GM12878 (cell line): ENCODE measurements around the gene SWT1. TPM values are rescaled to one million over a fixed set of nuclear protein-coding genes. Genes with fewer than 3 reads are reported as not detected.

Experiments used
- CREM ChIP-seq: IDR thresholded peaks from 2 replicates; pipeline ENCODE4 v1.6.1; 2014; ENCODE audit warnings: antibody characterized with exemption, low read depth
- DPF2 ChIP-seq: fragments of 450-650 bp; IDR thresholded peaks from 2 replicates; pipeline ENCODE4 v1.6.1; 2017; ENCODE audit warnings: mild to moderate bottlenecking
- ESRRA ChIP-seq: IDR thresholded peaks from 2 replicates; pipeline ENCODE4 v1.6.1; 2012; ENCODE audit warnings: mild to moderate bottlenecking, low read length, improper control_type of control experiment
- HDGF ChIP-seq: fragments of 450-650 bp; IDR thresholded peaks from 2 replicates; pipeline ENCODE4 v1.6.1; 2016; ENCODE audit warnings: antibody characterized with exemption
- RAD21 ChIP-seq: IDR thresholded peaks from 2 replicates; pipeline ENCODE4 v1.6.1; 2011; ENCODE audit warnings: mild to moderate bottlenecking, low read depth, low read length, moderate library complexity; ENCODE audit not compliant: insufficient read depth
- RUNX3 ChIP-seq: IDR thresholded peaks from 2 replicates; pipeline ENCODE4 v1.6.1; 2012; ENCODE audit warnings: low read length, inconsistent platforms
- SMAD1 ChIP-seq: fragments of 450-650 bp; IDR thresholded peaks from 2 replicates; pipeline ENCODE4 v1.6.1; 2018; ENCODE audit warnings: mild to moderate bottlenecking, low read depth; ENCODE audit not compliant: partially characterized antibody
- SMARCA5 ChIP-seq: fragments of 450-650 bp; IDR thresholded peaks from 2 replicates; pipeline ENCODE4 v1.6.1; 2017; ENCODE audit warnings: mild to moderate bottlenecking
- SMC3 ChIP-seq: IDR thresholded peaks from 2 replicates; pipeline ENCODE4 v1.6.1; 2011; ENCODE audit warnings: low read length, improper control_type of control experiment, borderline replicate concordance
- ZBED1 ChIP-seq: IDR thresholded peaks from 2 replicates; pipeline ENCODE4 v1.6.1; 2016; ENCODE audit warnings: borderline replicate concordance
- polyA plus RNA-seq, 11 experiments: library from polyadenylated mRNA; depleted of rRNA in 4 of 11; unstranded in 6 of 11; stranded (reverse) in 5 of 11; fragments of >200 nt; fragmentation: Nextera tagmentation in 4 of 11; fragmentation: Illumina TruSeq in 1 of 11; extraction: Ambion mirVana in 4 of 11; extraction: Trizol in 1 of 11; gene quantifications; 1 replicate in 1 of 11; 2 replicates in 10 of 11; pipeline versions ENCODE4 v1.2.1 to v1.2.3, GENCODE V29; 2011 to 2016; ENCODE audit warnings: inconsistent platforms in 2 of 11, missing spikeins in 2 of 11, low read depth in 1 of 11
- total RNA-seq, 4 experiments: library from RNA; depleted of rRNA in 3 of 4; stranded (reverse); fragments of >200 nt in 3 of 4; fragmentation: Illumina TruSeq in 1 of 4; extraction: Trizol in 1 of 4; gene quantifications; 2 replicates each; pipeline versions ENCODE4 v1.2.1 to v1.2.3, GENCODE V29; 2013 to 2021
- TF ChIP-seq, protein P1 (sequence below): fragments of 450-650 bp; formaldehyde crosslinking; IDR thresholded peaks from 2 replicates; pipeline ENCODE4 v1.4.0; 2020; ENCODE audit warnings: mild to moderate bottlenecking, moderate library complexity
- TF ChIP-seq, protein P2 (sequence below): fragments of 450-650 bp; IDR thresholded peaks from 2 replicates; pipeline ENCODE4 v1.6.1; 2016; ENCODE audit warnings: mild to moderate bottlenecking

SWT1 gene
- total and polyA plus RNA-seq, 10 of the 15 experiments (the other 5 are each of a cell fraction or from before 2014, with no cell fraction given): 1.0 to 4.2 (median 2.6) TPM

DNA sequence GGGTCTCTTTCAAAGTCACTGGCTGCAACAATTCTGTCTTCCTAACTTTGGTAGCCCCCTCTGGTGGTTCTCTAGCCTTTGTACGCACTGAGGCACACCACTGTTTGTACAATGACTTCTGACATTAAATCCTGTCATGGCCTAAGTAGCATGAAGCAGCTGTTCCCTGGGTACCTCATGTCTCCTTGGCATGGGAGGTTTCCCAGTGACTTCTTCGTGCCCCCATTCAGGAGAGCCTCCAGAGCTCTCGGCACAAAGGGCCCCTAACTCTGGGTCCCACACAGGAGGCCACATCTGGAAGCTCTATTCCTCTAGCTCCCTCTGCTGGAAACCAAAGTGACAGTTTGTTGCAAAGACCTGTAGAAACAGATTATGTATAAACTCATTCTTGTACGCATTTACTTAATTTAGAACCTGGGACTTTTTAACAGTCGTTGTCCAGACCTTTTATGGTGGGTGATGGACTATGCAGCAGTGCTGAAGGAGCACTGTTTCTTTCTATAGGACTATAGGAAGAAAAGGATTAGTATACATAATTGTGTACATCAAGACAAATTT is 13.4 kb downstream of the SWT1 start (continued):
- TF ChIP-seq, protein P1, sequence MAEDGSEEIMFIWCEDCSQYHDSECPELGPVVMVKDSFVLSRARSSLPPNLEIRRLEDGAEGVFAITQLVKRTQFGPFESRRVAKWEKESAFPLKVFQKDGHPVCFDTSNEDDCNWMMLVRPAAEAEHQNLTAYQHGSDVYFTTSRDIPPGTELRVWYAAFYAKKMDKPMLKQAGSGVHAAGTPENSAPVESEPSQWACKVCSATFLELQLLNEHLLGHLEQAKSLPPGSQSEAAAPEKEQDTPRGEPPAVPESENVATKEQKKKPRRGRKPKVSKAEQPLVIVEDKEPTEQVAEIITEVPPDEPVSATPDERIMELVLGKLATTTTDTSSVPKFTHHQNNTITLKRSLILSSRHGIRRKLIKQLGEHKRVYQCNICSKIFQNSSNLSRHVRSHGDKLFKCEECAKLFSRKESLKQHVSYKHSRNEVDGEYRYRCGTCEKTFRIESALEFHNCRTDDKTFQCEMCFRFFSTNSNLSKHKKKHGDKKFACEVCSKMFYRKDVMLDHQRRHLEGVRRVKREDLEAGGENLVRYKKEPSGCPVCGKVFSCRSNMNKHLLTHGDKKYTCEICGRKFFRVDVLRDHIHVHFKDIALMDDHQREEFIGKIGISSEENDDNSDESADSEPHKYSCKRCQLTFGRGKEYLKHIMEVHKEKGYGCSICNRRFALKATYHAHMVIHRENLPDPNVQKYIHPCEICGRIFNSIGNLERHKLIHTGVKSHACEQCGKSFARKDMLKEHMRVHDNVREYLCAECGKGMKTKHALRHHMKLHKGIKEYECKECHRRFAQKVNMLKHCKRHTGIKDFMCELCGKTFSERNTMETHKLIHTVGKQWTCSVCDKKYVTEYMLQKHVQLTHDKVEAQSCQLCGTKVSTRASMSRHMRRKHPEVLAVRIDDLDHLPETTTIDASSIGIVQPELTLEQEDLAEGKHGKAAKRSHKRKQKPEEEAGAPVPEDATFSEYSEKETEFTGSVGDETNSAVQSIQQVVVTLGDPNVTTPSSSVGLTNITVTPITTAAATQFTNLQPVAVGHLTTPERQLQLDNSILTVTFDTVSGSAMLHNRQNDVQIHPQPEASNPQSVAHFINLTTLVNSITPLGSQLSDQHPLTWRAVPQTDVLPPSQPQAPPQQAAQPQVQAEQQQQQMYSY (CRISPR knock-in tag): no peak
- peak; percentile 85 for TF ChIP-seq RAD21
- no peak for TF ChIP-seq DPF2
- TF ChIP-seq, protein P2, sequence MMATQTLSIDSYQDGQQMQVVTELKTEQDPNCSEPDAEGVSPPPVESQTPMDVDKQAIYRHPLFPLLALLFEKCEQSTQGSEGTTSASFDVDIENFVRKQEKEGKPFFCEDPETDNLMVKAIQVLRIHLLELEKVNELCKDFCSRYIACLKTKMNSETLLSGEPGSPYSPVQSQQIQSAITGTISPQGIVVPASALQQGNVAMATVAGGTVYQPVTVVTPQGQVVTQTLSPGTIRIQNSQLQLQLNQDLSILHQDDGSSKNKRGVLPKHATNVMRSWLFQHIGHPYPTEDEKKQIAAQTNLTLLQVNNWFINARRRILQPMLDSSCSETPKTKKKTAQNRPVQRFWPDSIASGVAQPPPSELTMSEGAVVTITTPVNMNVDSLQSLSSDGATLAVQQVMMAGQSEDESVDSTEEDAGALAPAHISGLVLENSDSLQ: no peak
- no peak for TF ChIP-seq ZBED1
- TF ChIP-seq ESRRA: no peak
- TF ChIP-seq SMAD1: no peak
- peak; percentile 47; the same call in 1 of the 2 replicates for TF ChIP-seq SMC3
- peak; percentile 29; the same call in 1 of the 2 replicates for TF ChIP-seq RUNX3
- TF ChIP-seq CREM: 0 out of 2 replicates have a peak, but pooled peaks have one; percentile 23
- TF ChIP-seq HDGF: no peak
- TF ChIP-seq SMARCA5: peak; percentile 54; the same call in 1 of the 2 replicates
